Heart left ventricle (tissue), 13 donors: ENCODE data around the gene YEATS2.

Experiments
- POLR2A ChIP-seq, 2 donors: fragments of 450-650 bp; IDR thresholded peaks; one replicate each; pipeline ENCODE4 v1.6.1; 2017; ENCODE audit warnings: antibody characterized with exemption in 2 of 2, mild to moderate bottlenecking in 2 of 2, moderate library complexity in 2 of 2
- TF ChIP-seq, protein P1 (sequence below), 12 donors: fragments of 200-600 bp; sonication (generic) in 4 of 12; IDR thresholded peaks; one replicate each; pipeline versions ENCODE4 v1.5.0 to v1.8.0; 2018 to 2022; ENCODE audit warnings: antibody characterized with exemption in 12 of 12, mild to moderate bottlenecking in 5 of 12
- donor health status: ischemic (EF 13 %, LVEDD 7.1; RV severe dilation, severe dysfunction).
- donor health status: DM: no; HTN: yes; CAD: no.
- donor health status: DM: no; HTN: no; CAD: no.
- donor health status: ischemic (EF 25% LVEDD 6.9; RV normal size, moderate dysfunction).
- donor health status: ischemic (EF 25% LVEDD 5.7; RV mildly dilated, moderate dysfunction).
- donor health status: ischemic (EF 35%, LVEDD 5.7; RV mildly dilated, moderate dysfunction).
- donor health status: nonischemic (EF 11% LVEDD 7.7; RV severe dilation, severe dysfunction).
- donor health status: DM: yes; HTN: yes; CAD: no.
- donor health status: PGD.
- donor health status: ischemic (EF 29% LVEDD 5.4; RV normal size, mild dysfunction).
- donor health status: nonischemic (EF 23%, LVEDD 6.1; RV moderate dilation, normal function).

DNA sequence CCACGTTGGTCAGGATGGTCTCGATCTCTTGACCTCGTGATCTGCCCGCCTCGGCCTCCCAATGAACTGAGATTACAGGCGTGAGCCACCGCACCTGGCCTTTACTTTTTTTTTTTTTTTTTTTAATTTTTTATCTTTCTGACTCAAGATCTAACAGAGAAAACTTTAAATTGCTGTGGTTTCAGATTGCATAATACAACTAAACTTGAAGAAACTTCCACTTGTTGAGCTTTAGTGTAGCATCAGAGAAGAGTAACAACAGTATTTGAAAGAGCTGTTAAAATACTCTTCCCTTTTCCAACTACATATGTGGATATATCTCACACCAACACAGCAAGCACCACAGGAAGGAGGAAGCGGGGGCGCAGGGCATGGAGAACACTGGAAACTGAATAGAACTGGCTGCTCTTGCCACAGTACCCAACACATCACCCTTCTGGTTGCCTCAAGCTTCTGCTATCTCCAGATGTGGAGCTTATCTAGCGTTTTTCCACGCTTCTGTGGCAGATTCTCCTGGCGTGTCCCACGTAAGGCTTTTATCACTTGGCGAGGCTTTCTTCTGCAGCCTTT, 82.4 kb downstream of the YEATS2 start:
- TF ChIP-seq, protein P1, sequence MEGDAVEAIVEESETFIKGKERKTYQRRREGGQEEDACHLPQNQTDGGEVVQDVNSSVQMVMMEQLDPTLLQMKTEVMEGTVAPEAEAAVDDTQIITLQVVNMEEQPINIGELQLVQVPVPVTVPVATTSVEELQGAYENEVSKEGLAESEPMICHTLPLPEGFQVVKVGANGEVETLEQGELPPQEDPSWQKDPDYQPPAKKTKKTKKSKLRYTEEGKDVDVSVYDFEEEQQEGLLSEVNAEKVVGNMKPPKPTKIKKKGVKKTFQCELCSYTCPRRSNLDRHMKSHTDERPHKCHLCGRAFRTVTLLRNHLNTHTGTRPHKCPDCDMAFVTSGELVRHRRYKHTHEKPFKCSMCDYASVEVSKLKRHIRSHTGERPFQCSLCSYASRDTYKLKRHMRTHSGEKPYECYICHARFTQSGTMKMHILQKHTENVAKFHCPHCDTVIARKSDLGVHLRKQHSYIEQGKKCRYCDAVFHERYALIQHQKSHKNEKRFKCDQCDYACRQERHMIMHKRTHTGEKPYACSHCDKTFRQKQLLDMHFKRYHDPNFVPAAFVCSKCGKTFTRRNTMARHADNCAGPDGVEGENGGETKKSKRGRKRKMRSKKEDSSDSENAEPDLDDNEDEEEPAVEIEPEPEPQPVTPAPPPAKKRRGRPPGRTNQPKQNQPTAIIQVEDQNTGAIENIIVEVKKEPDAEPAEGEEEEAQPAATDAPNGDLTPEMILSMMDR (IDR thresholded peaks at IDR 0.05): no peak
- TF ChIP-seq POLR2A (IDR thresholded peaks at IDR 0.05): no peak
